Right atrium auricular region (tissue), 2 donors: ENCODE results near the gene ZMIZ1. TPM values are rescaled to one million over a fixed set of nuclear protein-coding genes. Genes with fewer than 3 reads are reported as not detected.

Experiments used
- DNase-seq: peaks from one replicate; pipeline ENCODE4 v3.0.0-alpha.2; 2019; ENCODE audit warnings: low spot score
- H3K27ac ChIP-seq, 2 donors: fragments of 200-600 bp; sonication (generic); 1 replicate in 1 of 2; 2 replicates in 1 of 2; pipeline ENCODE4 v1.5.1; 2016 to 2019
- H3K27me3 ChIP-seq, 2 donors: fragments of 200-600 bp; sonication (generic); one replicate each; pipeline versions ENCODE4 v1.5.1 to v1.6.0; 2017 to 2019
- H3K36me3 ChIP-seq: fragments of 200-600 bp; sonication (generic); one replicate; pipeline ENCODE4 v1.5.1; 2016
- H3K4me1 ChIP-seq, 2 donors: fragments of 200-600 bp; sonication (generic); one replicate each; pipeline versions ENCODE4 v1.5.1 to v1.6.0; 2017 to 2019
- H3K4me3 ChIP-seq, 2 donors: fragments of 200-600 bp; sonication (generic); 1 replicate in 1 of 2; 2 replicates in 1 of 2; pipeline ENCODE4 v1.5.1; 2017 to 2019; ENCODE audit warnings: mild to moderate bottlenecking in 1 of 2, moderate library complexity in 1 of 2
- H3K9me3 ChIP-seq, 2 donors: fragments of 200-600 bp; sonication (generic); one replicate each; pipeline ENCODE4 v1.5.1; 2019
- total RNA-seq, 2 donors: library from RNA; depleted of rRNA; stranded (reverse); fragments of >200 nt; gene quantifications; one replicate each; pipeline ENCODE4 v1.1.0, GENCODE V29; 2016
- TF ChIP-seq, protein P1 (sequence below), 2 donors: fragments of 200-600 bp; sonication (generic); IDR thresholded peaks; one replicate each; pipeline ENCODE4 v1.5.1; 2019; ENCODE audit warnings: antibody characterized with exemption in 2 of 2

Gene ZMIZ1
- total RNA-seq, 2 donors from 2014 or later = 59.3 to 71.0 TPM

DNA sequence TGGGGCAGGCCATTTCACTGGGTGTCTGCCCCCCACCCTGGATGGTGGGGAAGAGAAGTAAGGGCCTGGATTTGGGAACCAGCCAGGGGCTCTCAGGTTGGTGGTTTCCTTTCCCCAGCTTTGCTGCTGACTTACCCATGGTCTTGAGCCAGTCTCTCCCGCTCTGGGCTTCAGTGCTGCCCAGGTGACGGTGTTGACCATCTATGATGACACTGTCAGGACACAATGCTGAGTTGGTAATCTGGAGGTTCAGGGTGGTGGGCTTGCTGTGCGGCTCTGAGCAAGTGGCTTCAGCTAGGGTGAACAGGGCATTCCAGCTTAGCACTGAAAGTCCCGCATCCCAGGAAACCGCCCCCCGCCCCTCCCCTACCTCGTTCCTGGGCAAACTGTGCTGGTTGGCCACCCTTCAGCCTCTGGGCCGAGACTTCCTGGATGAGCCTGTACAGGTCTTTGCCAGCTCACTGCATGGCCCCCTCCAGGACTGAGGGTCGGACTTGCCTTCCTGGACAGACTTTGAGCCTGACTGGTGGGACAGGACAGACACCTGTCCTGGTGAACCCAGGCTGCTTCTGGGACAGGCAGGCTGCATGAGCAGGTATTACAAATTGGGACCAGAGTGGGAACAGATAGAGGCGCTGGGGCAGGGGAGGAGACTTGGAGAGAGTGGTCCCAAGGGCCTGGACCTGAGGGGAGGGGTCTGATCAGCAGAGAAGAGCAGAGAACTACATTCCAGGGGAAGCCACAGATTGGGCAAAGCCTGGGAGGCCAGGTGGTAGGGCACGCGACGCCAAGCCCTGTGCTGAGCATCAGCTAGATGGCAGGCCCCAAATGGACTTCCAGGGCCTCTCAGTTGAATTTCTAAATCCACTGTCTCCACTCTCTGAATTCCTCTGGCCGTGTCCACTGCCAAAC, 19.9 kb upstream of the ZMIZ1 start:
- no peaks in the 10 kb centered on the region for H3K9me3 ChIP-seq
- TF ChIP-seq, protein P1, sequence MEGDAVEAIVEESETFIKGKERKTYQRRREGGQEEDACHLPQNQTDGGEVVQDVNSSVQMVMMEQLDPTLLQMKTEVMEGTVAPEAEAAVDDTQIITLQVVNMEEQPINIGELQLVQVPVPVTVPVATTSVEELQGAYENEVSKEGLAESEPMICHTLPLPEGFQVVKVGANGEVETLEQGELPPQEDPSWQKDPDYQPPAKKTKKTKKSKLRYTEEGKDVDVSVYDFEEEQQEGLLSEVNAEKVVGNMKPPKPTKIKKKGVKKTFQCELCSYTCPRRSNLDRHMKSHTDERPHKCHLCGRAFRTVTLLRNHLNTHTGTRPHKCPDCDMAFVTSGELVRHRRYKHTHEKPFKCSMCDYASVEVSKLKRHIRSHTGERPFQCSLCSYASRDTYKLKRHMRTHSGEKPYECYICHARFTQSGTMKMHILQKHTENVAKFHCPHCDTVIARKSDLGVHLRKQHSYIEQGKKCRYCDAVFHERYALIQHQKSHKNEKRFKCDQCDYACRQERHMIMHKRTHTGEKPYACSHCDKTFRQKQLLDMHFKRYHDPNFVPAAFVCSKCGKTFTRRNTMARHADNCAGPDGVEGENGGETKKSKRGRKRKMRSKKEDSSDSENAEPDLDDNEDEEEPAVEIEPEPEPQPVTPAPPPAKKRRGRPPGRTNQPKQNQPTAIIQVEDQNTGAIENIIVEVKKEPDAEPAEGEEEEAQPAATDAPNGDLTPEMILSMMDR (IDR thresholded peaks at IDR 0.05) = no peak
- H3K4me1 ChIP-seq = peaks cover 0 to 8% of the 10 kb centered on the region in 2 donors
- H3K36me3 ChIP-seq = no peaks in the 10 kb centered on the region
- H3K27me3 ChIP-seq = no peaks in the 10 kb centered on the region
- no peak for DNase-seq
- H3K4me3 ChIP-seq = no peak overlapping the region
- H3K27ac ChIP-seq = no peak overlapping the region

DNA sequence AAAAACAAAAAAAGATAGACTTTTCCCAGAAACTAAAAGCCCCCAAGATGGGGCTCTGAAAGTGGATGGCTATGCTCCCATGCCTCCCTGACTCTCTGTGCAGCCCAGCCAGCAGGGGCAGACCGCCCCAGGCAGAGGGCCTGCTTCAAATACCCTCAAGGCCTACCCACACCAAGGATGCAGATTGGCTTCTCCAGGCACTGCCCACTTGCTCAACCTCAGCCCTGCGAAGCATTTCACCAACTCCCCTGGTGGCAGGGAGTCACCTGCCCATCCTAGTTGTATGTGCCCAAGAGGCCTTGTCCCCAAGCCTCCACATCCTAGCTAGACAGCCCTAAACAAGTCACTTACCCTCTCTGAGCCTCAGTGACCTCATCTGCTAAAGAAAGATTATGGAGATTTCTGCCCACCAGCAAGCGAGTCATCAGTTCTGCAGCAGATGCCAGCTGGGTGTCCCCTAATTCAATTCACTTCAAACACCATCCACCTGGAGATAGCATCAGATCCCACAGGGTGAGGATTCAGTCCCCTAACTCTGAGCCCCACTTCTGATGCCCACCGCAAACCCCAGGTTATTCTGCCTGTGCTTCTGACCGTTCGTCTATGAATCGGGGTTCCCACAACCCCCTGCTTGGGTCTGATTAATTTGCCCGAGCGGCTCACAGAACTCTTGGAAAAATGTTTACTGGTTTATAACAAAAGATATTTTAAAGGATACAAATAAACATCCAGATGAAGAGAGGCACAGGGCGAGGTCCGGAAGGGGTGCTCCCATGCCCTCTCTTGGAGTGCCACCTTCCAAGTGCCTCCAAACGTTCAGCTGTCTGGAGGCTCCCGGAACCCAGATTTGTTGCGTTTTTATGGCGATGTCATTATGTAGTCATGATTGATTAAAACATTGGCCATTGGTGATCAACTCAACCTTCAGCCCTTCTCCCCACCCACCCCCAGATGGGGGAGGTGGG, 18.6 kb upstream of the ZMIZ1 start:
- Histone ChIP-seq H3K27me3 (no peaks in the 10 kb centered on the region), H3K36me3 (no peaks in the 10 kb centered on the region), H3K4me3 (no peak overlapping the region), H3K27ac (no peak overlapping the region), H3K4me1 (peaks cover 0 to 8% of the 10 kb centered on the region in 2 donors), H3K9me3 (no peaks in the 10 kb centered on the region)
- TF ChIP-seq, protein P1 (IDR thresholded peaks at IDR 0.05) = no peak
- no peak for DNase-seq

DNA sequence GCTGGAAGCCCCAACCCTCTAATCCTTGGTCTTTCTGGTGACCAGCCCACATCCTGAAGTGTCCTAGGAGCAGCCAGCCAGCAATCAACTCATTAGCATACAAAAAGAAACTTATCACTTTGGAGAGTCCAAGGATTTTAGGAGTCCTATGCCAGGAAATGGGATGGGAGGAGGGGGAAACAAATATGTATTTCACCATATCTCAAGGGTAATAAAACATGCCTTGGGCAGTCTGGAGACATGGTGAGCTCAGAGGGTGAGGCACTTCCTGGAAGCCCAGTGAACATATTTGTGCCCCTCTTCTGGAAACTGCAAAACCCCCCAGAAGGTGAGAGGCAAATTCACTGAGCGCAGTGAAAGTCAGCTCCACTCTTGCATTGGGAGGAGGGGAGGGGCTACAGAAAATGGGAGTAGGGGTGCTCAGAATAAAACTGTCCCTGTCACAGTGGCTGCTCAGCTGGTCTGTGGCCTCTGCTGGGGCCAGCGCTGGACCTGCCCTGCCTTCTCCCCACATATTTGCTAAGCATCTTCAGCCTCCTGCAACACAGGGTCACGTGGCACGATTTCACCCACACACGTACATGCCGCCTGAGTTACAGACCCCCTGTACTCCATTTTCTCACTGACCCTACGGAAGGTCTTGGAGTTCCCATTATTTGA, 17.7 kb upstream of the ZMIZ1 start:
- Histone ChIP-seq H3K4me1 (peaks cover 0 to 8% of the 10 kb centered on the region in 2 donors), H3K4me3 (no peak overlapping the region), H3K9me3 (no peaks in the 10 kb centered on the region), H3K27ac (no peak overlapping the region), H3K36me3 (no peaks in the 10 kb centered on the region), H3K27me3 (no peaks in the 10 kb centered on the region)
- TF ChIP-seq, protein P1 (IDR thresholded peaks at IDR 0.05) = no peak
- DNase-seq = no peak

DNA sequence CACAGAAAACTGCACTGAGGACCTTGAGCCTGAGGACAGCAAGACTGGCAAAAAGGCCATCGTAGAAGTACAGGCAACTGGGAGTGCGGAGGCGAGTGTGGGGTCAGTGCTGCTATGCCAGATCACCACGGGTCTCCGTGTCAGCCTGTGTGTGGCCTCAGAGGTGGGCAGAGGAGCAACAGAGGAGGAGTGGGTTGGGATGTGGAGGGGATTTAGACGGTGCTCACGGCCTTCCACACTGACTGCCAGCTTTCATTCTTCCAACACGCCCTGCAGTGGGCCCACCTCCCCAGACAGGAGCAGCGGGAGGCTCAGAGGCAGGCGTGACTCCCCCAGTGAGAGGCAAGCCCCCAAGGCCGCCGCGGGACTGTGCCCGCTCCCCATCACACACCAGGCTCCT, 17.0 kb upstream of the ZMIZ1 start:
- no peaks in the 10 kb centered on the region for H3K9me3 ChIP-seq
- no peak for DNase-seq
- H3K27ac ChIP-seq = no peak overlapping the region
- H3K27me3 ChIP-seq = no peaks in the 10 kb centered on the region
- H3K36me3 ChIP-seq = no peaks in the 10 kb centered on the region
- TF ChIP-seq, protein P1 (IDR thresholded peaks at IDR 0.05) = no peak
- peaks cover 0 to 8% of the 10 kb centered on the region in 2 donors for H3K4me1 ChIP-seq
- H3K4me3 ChIP-seq = no peak overlapping the region

DNA sequence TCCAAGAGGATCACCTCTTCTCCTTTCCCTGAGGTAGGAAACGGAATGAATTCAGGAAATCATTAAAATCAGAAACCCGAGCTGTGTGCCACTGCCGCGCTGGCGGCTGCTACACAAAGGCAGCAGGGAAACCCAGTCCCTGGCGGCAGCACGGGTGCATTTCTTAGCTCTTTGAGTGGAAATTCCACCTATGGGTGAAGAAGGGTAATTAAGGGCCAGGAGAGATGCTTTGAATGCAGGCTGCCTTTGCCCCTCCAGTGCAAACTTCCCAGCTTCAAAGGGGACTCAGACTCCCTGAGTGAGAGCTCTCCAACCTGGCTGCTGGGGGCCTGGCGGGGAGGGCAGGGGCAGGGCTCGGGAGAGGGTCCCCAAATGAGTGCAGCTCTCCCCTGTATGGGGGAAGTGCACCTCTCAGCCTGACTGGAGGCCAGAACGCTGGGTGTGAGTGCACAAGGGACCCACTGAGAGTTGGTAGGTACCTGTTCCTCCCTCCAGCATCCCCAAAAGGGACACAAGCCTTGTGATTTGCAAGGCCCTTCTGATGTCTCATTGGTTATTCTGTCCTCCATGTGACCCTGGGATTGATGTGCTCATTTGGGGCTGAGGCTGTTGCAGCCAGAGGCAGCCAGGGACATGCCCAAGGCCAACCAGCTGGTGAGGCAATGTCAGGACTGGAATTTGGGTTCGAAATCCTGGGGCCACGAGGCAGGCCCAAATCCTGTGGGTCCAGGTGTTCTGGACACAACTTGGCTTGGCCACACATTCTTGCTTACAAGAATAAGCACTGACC, 16.3 kb upstream of the ZMIZ1 start:
- peaks cover 0 to 8% of the 10 kb centered on the region in 2 donors for H3K4me1 ChIP-seq
- H3K27ac ChIP-seq = no peak overlapping the region
- H3K36me3 ChIP-seq = no peaks in the 10 kb centered on the region
- TF ChIP-seq, protein P1 (IDR thresholded peaks at IDR 0.05) = no peak
- no peaks in the 10 kb centered on the region for H3K9me3 ChIP-seq
- H3K27me3 ChIP-seq = no peaks in the 10 kb centered on the region
- H3K4me3 ChIP-seq = no peak overlapping the region
- DNase-seq = no peak
